OCI-LY7 (cell line): Measurements from ENCODE around the gene CFAP126. TPM values are rescaled to one million over a fixed set of nuclear protein-coding genes. Genes with fewer than 3 reads are reported as not detected.
"Not testable (repeated sequence)": the region's sequence is repeated elsewhere in the genome, so short reads cannot be mapped to it uniquely, and the experiment has no call there.

Experiments used
- BruUV-seq: library from RNA; stranded (reverse); fragments of 400-500 nt; replicated peaks from 2 replicates; lab custom pipeline; 2021; lab: Mats Ljungman, UMichigan
- CTCF ChIA-PET: fragments of 300-600 bp; sonication (Branson Sonifier 250); formaldehyde crosslinking; loops from one replicate; lab custom pipeline; 2022; ENCODE audit warnings: antibody characterized with exemption; ENCODE audit not compliant: unreplicated experiment; lab: Charles Lee
- POLR2A ChIA-PET: fragments of 300-600 bp; sonication (Branson Sonifier 250); formaldehyde crosslinking; loops from one replicate; lab custom pipeline; 2022; ENCODE audit warnings: antibody characterized with exemption; lab: Charles Lee
- DNase-seq: peaks from one replicate; pipeline ENCODE4 v3.0.0-alpha.2; 2015; ENCODE audit warnings: low spot score
- H2AFZ ChIP-seq: fragments of 200-600 bp; sonication (generic), shearing (Covaris generic); 2 replicates; pipeline ENCODE4 v1.6.1; 2014; ENCODE audit warnings: mild to moderate bottlenecking, antibody characterized with exemption, low read length, moderate library complexity
- H3K27ac ChIP-seq: fragments of 200-600 bp; sonication (generic); 2 replicates; pipeline ENCODE4 v1.5.1; 2014; ENCODE audit warnings: mixed run types, low read depth, mild to moderate bottlenecking, moderate library complexity, low read length, inconsistent platforms; ENCODE audit not compliant: poor library complexity, severe bottlenecking
- H3K36me3 ChIP-seq: fragments of 200-600 bp; sonication (generic); 2 replicates; pipeline ENCODE4 v1.6.1; 2014; ENCODE audit warnings: mild to moderate bottlenecking, antibody characterized with exemption, low read length, moderate library complexity, mixed read lengths; ENCODE audit not compliant: insufficient read depth
- H3K4me1 ChIP-seq: fragments of 200-600 bp; sonication (generic); 2 replicates; pipeline ENCODE4 v1.5.1; 2014; ENCODE audit warnings: mild to moderate bottlenecking, low read length; ENCODE audit not compliant: insufficient read depth, poor library complexity, severe bottlenecking
- H3K4me2 ChIP-seq: fragments of 200-600 bp; sonication (generic); 2 replicates; pipeline ENCODE4 v1.6.1; 2014; ENCODE audit warnings: mild to moderate bottlenecking, low read length
- H3K4me3 ChIP-seq: fragments of 200-600 bp; sonication (generic); 2 replicates; pipeline ENCODE4 v1.5.1; 2014; ENCODE audit warnings: mild to moderate bottlenecking, low read depth, low read length; ENCODE audit not compliant: poor library complexity, severe bottlenecking
- H3K79me2 ChIP-seq: fragments of 200-600 bp; sonication (generic); 2 replicates; pipeline ENCODE4 v1.6.1; 2016; ENCODE audit warnings: low read depth, mild to moderate bottlenecking, low read length, moderate library complexity, mixed read lengths; ENCODE audit not compliant: insufficient read depth
- H3K9me2 ChIP-seq: fragments of 200-600 bp; sonication (generic); 2 replicates; pipeline ENCODE4 v1.6.1; 2016; ENCODE audit warnings: mild to moderate bottlenecking, low read length, mixed read lengths; ENCODE audit not compliant: insufficient read depth
- H3K9me3 ChIP-seq: fragments of 200-600 bp; sonication (generic); 2 replicates; pipeline ENCODE4 v1.6.1; 2014; ENCODE audit warnings: mild to moderate bottlenecking, mixed run types, low read length, mixed read lengths
- H4K20me1 ChIP-seq: fragments of 200-600 bp; sonication (generic); 2 replicates; pipeline ENCODE4 v1.6.1; 2014; ENCODE audit warnings: mild to moderate bottlenecking, antibody characterized with exemption, low read length, moderate library complexity, mixed read lengths; ENCODE audit not compliant: insufficient read depth
- CTCF ChIP-seq: fragments of 200-600 bp; sonication (generic); conservative IDR thresholded peaks from 2 replicates; pipeline ENCODE4 v1.5.1; 2014; ENCODE audit warnings: mild to moderate bottlenecking, antibody characterized with exemption, low read length, moderate library complexity, mixed read lengths
- EZH2phosphoT487 ChIP-seq: fragments of 200-600 bp; sonication (generic); IDR thresholded peaks from 2 replicates; pipeline ENCODE4 v1.6.1; 2018; ENCODE audit warnings: low read depth, borderline replicate concordance, mild to moderate bottlenecking, mixed run types, antibody characterized with exemption, low read length, moderate library complexity, mixed read lengths
- intact Hi-C: fragments of 100-400 bp; cut with micrococcal nuclease; formaldehyde crosslinking; loops from one replicate; pipeline ENCODE4 v1.10.0; 2022; ENCODE audit not compliant: unreplicated experiment
- total RNA-seq, 2 experiments: library from RNA; depleted of rRNA in 1 of 2; stranded (reverse); fragments of >200 nt in 1 of 2; shearing (Covaris generic) in 1 of 2; gene quantifications; 2 replicates each; pipeline ENCODE4 v1.2.3, GENCODE V29; 2014 to 2022

The CFAP126 gene
- total RNA-seq, 2 experiments from 2014 or later: not detected

GRCh38 chr1:161393151-161393550 lies 25.5 kb upstream of the CFAP126 start:
- DNase-seq: no peak
- H3K4me2 ChIP-seq: no peak overlapping the region
- H4K20me1 ChIP-seq: no peaks in the 10 kb centered on the region
- POLR2A ChIA-PET: no interaction called here
- no peaks in the 10 kb centered on the region for H3K36me3 ChIP-seq
- TF ChIP-seq CTCF (no peak), EZH2phosphoT487 (no peak)
- CTCF ChIA-PET: no interaction called here
- no peak overlapping the region for H3K4me3 ChIP-seq
- H3K27ac ChIP-seq: no peak overlapping the region
- peaks cover 19% of the 10 kb centered on the region for H3K4me1 ChIP-seq
- BruUV-seq: no TSS peak
- H3K9me3 ChIP-seq: no peaks in the 10 kb centered on the region
- H2AFZ ChIP-seq: no peak overlapping the region
- no peaks in the 10 kb centered on the region for H3K79me2 ChIP-seq
- intact Hi-C loops: loop anchor here (10.0 kb wide), 1 partner anchor 52 kb away; no protein-coding TSS in a partner anchor
- no peaks in the 10 kb centered on the region for H3K9me2 ChIP-seq

- Histone ChIP-seq H3K4me3 (no peak overlapping the region), H3K27ac (no peak overlapping the region), H3K4me2 (no peak overlapping the region), H3K36me3 (no peaks in the 10 kb centered on the region), H2AFZ (no peak overlapping the region), H3K9me2 (no peaks in the 10 kb centered on the region), H3K9me3 (no peaks in the 10 kb centered on the region), H4K20me1 (no peaks in the 10 kb centered on the region), H3K4me1 (peaks cover 15% of the 10 kb centered on the region), H3K79me2 (no peaks in the 10 kb centered on the region)
- CTCF ChIA-PET: interaction anchor here (1.4 kb wide), 1 partner anchor 9 kb away, joined by 3 read pairs; no protein-coding TSS in a partner anchor
- POLR2A ChIA-PET: interaction anchor here (1.3 kb wide), 1 partner anchor 9 kb away, joined by 6 read pairs; no protein-coding TSS in a partner anchor
- intact Hi-C loops: loop anchor here (10.0 kb wide), 1 partner anchor 53 kb away; no protein-coding TSS in a partner anchor
- no TSS peak for BruUV-seq
- no peak for TF ChIP-seq CTCF
- DNase-seq: no peak
These were observed 23.9 kb upstream of the CFAP126 start for GRCh38 chr1:161391611-161392010.

- H3K36me3 ChIP-seq, H3K9me3 ChIP-seq, H3K9me2 ChIP-seq, H3K79me2 ChIP-seq, DNase-seq, BruUV-seq, H4K20me1 ChIP-seq, H3K27ac ChIP-seq: not testable (repeated sequence)
- CTCF ChIA-PET: interaction anchor here (1.4 kb wide), 1 partner anchor 9 kb away, joined by 3 read pairs; no protein-coding TSS in a partner anchor
- Histone ChIP-seq H3K4me1 (peaks cover 18% of the 10 kb centered on the region), H3K4me3 (peak overlapping the region; percentile 84), H3K4me2 (peak overlapping the region; percentile 97), H2AFZ (peak overlapping the region; percentile 90; the same call in 1 of the 2 replicates)
- POLR2A ChIA-PET: interaction anchor here (1.3 kb wide), 1 partner anchor 9 kb away, joined by 6 read pairs; no protein-coding TSS in a partner anchor
- intact Hi-C loops: loop anchor here (10.0 kb wide), 1 partner anchor 54 kb away; no protein-coding TSS in a partner anchor
These were observed 23.5 kb upstream of the CFAP126 start for GRCh38 chr1:161391136-161391535.
